ENCODE results near the gene NRDC.
A peak's percentile ranks its signal among the peaks of the same experiment; 100 is the strongest.

Gene NRDC

GRCh38 chr1:51784997-51785421 is 93.5 kb downstream of the NRDC start:
- no peak for DNase-seq (ENCODE audit: low read depth)
- H3K4me3 ChIP-seq (ENCODE audit: low read depth, low read length) = no peak overlapping the region
- TF ChIP-seq, protein P1, sequence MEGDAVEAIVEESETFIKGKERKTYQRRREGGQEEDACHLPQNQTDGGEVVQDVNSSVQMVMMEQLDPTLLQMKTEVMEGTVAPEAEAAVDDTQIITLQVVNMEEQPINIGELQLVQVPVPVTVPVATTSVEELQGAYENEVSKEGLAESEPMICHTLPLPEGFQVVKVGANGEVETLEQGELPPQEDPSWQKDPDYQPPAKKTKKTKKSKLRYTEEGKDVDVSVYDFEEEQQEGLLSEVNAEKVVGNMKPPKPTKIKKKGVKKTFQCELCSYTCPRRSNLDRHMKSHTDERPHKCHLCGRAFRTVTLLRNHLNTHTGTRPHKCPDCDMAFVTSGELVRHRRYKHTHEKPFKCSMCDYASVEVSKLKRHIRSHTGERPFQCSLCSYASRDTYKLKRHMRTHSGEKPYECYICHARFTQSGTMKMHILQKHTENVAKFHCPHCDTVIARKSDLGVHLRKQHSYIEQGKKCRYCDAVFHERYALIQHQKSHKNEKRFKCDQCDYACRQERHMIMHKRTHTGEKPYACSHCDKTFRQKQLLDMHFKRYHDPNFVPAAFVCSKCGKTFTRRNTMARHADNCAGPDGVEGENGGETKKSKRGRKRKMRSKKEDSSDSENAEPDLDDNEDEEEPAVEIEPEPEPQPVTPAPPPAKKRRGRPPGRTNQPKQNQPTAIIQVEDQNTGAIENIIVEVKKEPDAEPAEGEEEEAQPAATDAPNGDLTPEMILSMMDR (IDR thresholded peaks at IDR 0.05; ENCODE audit: insufficient read depth, low read depth, low read length, missing control alignments) = no peak

DNA sequence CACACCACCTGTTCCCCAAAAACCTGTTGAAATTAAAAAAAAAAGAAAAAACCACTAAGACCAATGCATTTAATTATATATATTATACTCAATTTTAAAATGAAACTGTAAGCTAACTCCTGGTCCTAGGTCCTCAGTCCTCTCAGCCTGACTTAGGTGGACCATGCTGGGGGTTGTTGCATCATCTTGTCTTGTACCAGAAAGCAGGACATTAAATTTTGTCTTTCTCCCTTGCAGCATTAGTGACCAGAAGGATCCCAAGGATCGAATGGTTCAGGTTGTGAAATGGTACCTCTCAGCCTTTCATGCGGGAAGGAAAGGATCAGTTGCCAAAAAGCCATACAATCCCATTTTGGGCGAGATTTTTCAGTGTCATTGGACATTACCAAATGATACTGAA is 97.6 kb downstream of the NRDC start:
- H3K4me3 ChIP-seq (ENCODE audit: low read depth, low read length) = no peak overlapping the region
- no peak for DNase-seq (ENCODE audit: low read depth)
- TF ChIP-seq, protein P1 (IDR thresholded peaks at IDR 0.05; ENCODE audit: insufficient read depth, low read depth, low read length, missing control alignments) = no peak

GRCh38 chr1:51776408-51776807 is 102.1 kb downstream of the NRDC start:
- DNase-seq (ENCODE audit: low read depth) = peak; percentile 60
- H3K4me3 ChIP-seq (ENCODE audit: low read depth, low read length) = no peak overlapping the region
- TF ChIP-seq, protein P1 (IDR thresholded peaks at IDR 0.05; ENCODE audit: insufficient read depth, low read depth, low read length, missing control alignments) = no peak

GRCh38 chr1:51768971-51769588 is 109.4 kb downstream of the NRDC start:
- no peak overlapping the region for H3K4me3 ChIP-seq (ENCODE audit: low read depth, low read length)
- DNase-seq (ENCODE audit: low read depth) = peak; percentile 68
- TF ChIP-seq, protein P1 (IDR thresholded peaks at IDR 0.05; ENCODE audit: insufficient read depth, low read depth, low read length, missing control alignments) = peak; percentile 62

DNA sequence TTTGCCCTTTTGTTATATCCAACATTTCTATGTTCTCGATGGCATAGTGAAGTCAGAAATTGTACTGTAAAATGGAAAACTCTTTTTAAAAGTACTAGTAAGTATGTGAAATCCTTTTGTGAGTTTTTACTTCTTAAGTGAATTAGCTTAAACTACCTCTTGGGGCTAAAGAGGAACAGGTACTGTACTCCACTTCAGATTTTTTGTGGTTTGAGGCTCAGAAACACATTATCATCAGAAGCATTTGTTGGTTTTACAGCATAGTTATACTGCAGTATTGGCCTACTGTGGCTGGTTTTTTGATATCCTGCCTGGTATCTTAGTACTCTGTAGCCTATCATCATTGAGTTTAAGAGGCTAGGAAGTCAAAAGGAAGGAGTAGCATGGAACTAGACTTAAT is 117.2 kb downstream of the NRDC start:
- no peak for DNase-seq (ENCODE audit: low read depth)
- TF ChIP-seq, protein P1 (IDR thresholded peaks at IDR 0.05; ENCODE audit: insufficient read depth, low read depth, low read length, missing control alignments) = no peak
- H3K4me3 ChIP-seq (ENCODE audit: low read depth, low read length) = no peak overlapping the region

DNA sequence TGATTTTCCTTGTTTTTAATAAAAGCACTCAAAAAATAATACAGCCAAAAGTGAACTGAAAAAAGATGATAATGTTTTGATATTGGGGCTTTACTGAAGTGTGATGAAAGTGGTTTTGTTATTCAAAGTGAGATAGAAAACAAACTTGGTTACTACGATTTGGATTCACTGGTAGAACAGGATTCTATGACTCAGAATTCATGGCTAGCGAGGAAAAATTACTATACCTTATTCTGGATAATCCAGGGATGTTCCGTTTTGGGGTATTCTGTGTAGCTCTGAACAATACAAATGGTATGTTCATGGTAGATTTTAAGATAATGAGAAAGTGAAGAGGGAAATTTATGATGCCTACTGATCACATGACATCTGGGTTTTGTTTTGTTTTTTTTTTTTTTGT is 117.7 kb downstream of the NRDC start:
- TF ChIP-seq, protein P1 (IDR thresholded peaks at IDR 0.05; ENCODE audit: insufficient read depth, low read depth, low read length, missing control alignments) = no peak
- no peak for DNase-seq (ENCODE audit: low read depth)
- no peak overlapping the region for H3K4me3 ChIP-seq (ENCODE audit: low read depth, low read length)

- DNase-seq (ENCODE audit: low read depth) = no peak
- TF ChIP-seq, protein P1 (IDR thresholded peaks at IDR 0.05; ENCODE audit: insufficient read depth, low read depth, low read length, missing control alignments) = no peak
- no peak overlapping the region for H3K4me3 ChIP-seq (ENCODE audit: low read depth, low read length)
Measured at GRCh38 chr1:51758310-51758709, 120.2 kb downstream of the NRDC start.

All from GM12865 (cell line).